GM12801 (cell line): ENCODE results near the gene ASB6.

Experiments used
- TF ChIP-seq, protein P1 (sequence below): IDR thresholded peaks from one replicate; pipeline ENCODE4 v1.5.1; 2011; ENCODE audit warnings: control low read depth; ENCODE audit not compliant: insufficient read length; ENCODE audit errors: extremely low read depth

ASB6 gene

DNA sequence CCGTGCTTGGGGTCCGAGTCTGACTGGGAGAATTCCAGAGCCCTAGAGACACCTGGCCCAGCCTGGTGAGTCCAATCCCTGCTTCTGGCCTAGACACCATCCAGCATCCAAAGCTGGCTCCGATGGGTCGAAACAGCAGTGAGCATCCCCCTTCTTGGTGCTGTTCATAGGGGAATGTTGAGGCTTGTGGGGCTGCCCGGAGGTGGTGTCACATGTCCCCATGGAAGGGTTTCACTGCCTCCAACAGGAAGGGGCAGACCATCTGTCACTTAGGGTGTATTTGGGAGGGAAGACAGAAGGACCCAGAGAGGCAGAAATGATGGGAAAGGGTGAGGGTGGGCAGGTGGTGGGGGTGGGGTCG is 34.9 kb downstream of the ASB6 start:
- TF ChIP-seq, protein P1, sequence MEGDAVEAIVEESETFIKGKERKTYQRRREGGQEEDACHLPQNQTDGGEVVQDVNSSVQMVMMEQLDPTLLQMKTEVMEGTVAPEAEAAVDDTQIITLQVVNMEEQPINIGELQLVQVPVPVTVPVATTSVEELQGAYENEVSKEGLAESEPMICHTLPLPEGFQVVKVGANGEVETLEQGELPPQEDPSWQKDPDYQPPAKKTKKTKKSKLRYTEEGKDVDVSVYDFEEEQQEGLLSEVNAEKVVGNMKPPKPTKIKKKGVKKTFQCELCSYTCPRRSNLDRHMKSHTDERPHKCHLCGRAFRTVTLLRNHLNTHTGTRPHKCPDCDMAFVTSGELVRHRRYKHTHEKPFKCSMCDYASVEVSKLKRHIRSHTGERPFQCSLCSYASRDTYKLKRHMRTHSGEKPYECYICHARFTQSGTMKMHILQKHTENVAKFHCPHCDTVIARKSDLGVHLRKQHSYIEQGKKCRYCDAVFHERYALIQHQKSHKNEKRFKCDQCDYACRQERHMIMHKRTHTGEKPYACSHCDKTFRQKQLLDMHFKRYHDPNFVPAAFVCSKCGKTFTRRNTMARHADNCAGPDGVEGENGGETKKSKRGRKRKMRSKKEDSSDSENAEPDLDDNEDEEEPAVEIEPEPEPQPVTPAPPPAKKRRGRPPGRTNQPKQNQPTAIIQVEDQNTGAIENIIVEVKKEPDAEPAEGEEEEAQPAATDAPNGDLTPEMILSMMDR: no peak

DNA sequence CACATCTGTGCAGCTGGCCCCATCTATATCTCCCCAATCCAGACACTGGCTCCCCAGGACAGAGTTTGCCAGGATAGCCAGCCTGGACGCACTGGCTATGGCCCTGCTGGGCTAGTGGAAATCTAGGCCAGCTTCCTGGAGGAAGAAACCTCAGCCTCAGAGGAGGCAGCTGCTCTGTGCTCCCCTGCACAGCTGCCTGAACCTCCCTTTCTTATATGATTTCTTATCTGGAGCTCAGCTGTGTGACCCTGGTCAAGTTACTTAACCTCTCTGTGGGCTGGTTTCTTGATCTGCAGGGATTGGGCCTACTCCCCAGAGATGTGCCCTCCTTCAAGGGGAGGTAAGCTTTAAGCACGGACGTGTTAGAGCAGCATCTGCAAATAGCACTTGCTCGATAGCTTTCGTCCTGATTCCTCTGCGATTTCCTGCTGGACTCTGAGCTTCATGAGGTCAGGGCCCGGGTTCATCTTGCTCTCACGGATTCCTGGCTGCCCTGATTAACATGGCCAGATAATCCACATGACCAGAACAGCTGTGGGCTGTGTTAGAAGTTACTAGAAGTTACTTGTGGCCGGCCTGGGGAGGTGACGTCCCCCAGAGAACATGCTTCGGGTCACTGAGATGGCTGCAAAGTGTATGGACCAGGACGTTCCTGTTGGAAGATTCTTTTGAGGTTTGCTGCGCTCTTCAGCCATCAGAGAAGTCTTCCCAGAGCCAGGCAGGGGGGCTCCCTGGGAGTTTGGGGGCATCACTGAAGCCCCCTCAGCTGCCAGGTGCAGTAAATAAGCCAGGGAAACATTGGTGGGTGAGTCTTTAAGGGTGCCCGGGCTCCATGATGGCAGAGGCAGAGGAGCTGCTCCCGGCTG is 35.6 kb downstream of the ASB6 start:
- TF ChIP-seq, protein P1: no peak

DNA sequence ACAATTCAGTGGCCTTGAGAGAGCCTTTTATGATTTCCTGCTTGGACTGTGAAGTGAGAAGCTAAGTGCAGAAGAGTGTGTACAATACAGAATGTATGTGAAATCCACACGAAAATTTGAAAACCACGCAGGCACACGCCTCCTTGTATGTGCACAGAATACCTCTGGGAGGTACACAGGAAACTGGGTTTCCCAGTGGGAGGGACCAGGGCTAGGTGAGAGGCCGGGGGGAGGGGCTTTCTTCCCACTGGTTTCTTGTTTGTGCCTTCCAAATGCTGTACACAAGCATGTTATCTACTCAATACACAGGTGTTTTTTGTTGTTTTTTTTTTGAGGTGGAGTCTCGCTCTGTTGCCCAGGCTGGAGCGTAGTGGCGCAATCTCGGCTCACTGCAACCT is 37.2 kb downstream of the ASB6 start:
- TF ChIP-seq, protein P1: no peak

DNA sequence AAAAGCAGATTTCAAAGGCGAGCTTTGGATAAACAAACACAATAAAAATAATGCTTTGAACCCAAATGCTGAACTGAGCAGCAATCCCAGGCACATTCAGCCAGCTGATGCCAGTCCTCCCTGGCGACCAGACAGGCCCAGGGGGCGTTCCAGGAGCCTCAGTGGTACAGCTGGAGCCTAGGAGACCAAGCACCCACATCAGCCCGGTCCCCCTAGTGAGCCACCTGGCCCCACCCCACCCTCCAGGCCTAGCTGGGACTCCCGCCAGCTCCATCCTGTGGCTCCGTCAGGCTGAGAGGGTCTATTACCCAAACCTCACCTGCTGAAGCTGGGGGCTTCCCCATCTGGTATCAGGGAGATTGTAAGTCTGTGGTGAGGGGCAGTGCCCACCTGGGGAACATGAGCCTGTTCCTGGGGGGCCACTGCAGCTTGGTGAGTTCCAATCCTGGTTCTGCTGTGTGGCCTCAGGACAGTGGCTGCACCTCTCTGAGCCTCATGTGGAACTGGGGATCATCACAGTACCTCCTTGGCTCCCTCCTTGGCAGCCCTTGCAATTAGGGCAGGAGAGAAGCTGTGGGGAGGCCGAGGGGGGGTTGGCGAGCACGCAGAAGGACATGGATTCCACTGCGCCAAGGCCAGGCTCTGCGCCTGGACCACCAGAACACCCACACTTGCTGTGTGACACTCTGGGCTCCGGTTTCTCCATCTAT is 37.7 kb downstream of the ASB6 start:
- TF ChIP-seq, protein P1: no peak

DNA sequence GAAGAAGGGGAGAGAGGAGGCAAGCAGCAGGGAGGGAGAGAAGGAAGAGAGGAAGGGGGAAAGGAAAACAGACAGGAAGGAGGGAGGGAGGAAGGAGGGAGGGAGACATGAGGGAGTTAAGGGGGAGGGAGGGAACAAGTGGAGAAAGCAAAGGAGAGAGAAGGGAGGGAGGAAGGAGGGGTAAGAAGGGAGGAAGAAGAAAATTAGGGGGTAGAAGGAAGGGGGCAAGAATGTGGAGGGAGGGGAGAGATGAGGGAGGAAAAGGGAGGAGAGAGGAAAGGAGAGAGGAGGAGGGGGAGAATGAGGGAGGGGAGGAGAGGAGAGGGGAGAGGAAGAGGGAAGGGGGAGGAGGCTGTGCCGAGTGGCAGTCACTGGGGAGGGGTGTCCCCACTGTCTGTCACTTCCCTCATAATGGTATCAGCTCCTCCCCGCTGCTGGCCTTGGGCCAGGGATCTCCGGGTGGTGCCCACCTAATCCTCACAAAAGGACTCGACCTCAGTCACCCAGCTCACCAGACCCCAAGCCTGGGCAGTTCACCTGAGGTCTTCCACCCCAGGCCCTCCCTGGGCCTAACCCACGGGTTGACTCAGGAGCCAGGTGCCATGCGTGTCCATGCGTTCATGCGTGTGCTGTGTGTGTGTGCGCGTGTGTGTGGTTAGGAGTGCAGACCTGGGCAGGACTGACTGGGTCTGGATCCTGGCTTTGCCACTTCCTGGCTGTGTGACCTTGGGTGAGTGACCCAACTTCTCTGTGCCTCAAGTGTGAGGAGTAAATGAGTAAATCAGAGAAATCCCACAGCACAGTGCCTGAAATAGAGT is 39.1 kb downstream of the ASB6 start:
- TF ChIP-seq, protein P1: no peak

DNA sequence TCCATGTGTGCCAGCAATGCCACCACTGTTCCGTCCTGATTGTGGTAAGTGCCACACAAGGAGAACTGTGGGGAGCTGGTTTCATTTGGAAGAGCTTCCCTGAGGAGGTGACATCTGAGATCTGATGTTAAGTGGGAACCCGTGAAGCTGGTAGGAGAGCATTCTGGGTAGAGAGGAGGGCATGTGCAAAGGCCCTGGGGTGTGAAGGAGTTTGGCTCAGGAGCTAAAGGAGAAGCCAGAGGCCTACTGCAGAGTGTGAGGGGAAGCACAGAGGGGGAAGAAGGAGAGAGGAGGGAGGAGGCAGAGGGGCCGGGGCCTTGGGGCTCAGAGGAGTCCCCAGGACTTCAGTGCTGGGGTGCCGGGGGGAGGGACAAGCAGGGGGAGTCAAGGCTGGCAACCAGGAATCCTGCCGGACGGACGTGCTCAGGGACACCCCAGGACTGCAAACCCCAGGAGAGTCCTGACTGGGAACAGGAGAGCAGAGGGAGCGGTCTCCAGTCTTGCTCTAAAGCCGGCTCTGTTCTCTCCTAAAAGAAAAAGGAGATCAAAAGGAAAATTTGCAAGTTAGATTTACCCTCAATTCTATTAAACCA is 40.8 kb downstream of the ASB6 start:
- TF ChIP-seq, protein P1: no peak
